ENCODE measurements around the gene ALG11.

ALG11 gene

GRCh38 chr13:51997641-51998330, 14.4 kb upstream of the ALG11 start:
- DNase-seq, result no peak

GRCh38 chr13:51998723-51999509, 13.3 kb upstream of the ALG11 start:
- no peak for DNase-seq

- DNase-seq, result no peak
Measured at GRCh38 chr13:51999510-51999911, 12.7 kb upstream of the ALG11 start.

GRCh38 chr13:51999921-52000320, 12.3 kb upstream of the ALG11 start:
- no peak for DNase-seq

GRCh38 chr13:52001120-52001731, 11.0 kb upstream of the ALG11 start:
- peak; percentile 31 for DNase-seq

GRCh38 chr13:52002361-52002760, 9.8 kb upstream of the ALG11 start:
- no peak for DNase-seq

- DNase-seq, result no peak
Measured at GRCh38 chr13:52003541-52003940, 8.7 kb upstream of the ALG11 start.

GRCh38 chr13:52004511-52005170, 7.6 kb upstream of the ALG11 start:
- no peak for DNase-seq

GRCh38 chr13:52005841-52006522, 6.2 kb upstream of the ALG11 start:
- no peak for DNase-seq

GRCh38 chr13:52006523-52007245, 5.5 kb upstream of the ALG11 start:
- DNase-seq, result no peak

GRCh38 chr13:52009946-52010345, 2.3 kb upstream of the ALG11 start:
- DNase-seq, result no peak

- no peak for DNase-seq
Measured at GRCh38 chr13:52010890-52011631, 1.1 kb upstream of the ALG11 start, which contains the start of gene ATP7B. TSS of gene ATP7B (minus strand) at chr13:52011450. CDS start at chr13:52011337, 113 bp downstream.

GRCh38 chr13:52012512-52012836, 276 bp downstream of the ALG11 start:
- no peak for DNase-seq

- DNase-seq, result no peak
Measured at GRCh38 chr13:52016296-52016695, 4.1 kb downstream of the ALG11 start.

GRCh38 chr13:52020191-52020590, 8.0 kb downstream of the ALG11 start:
- no peak for DNase-seq

- no peak for DNase-seq
Measured at GRCh38 chr13:52022356-52022755, 10.2 kb downstream of the ALG11 start.

GRCh38 chr13:52024481-52024880, 12.3 kb downstream of the ALG11 start, which contains the start of gene UTP14C:
TSS of gene UTP14C (plus strand) at chr13:52024691. CDS start at chr13:52028805, 4,114 bp downstream.
- no peak for DNase-seq

- no peak for DNase-seq
Measured at GRCh38 chr13:52025475-52026245, 13.5 kb downstream of the ALG11 start.

GRCh38 chr13:52026246-52026626, 14.0 kb downstream of the ALG11 start:
- no peak for DNase-seq

GRCh38 chr13:52027832-52028231, 15.6 kb downstream of the ALG11 start:
- no peak for DNase-seq

- DNase-seq, result no peak
Measured at GRCh38 chr13:52029569-52029968, 17.4 kb downstream of the ALG11 start.
